Naive thymus-derived CD4-positive, alpha-beta T cell (primary cell): Measurements from ENCODE around the gene KRTAP10-1. TPM values are rescaled to one million over a fixed set of nuclear protein-coding genes. Genes with fewer than 3 reads are reported as not detected.
A peak's percentile ranks its signal among the peaks of the same experiment; 100 is the strongest.

ENCODE experiments used
- ATAC-seq: fragments of 150-1000 bp; cut with Tn5 transposase; 2 replicates; pipeline ENCODE4 v1.10.0; 2021; ENCODE audit warnings: mild to moderate bottlenecking, moderate library complexity
- CTCF ChIA-PET: fragments of 350-600 bp; sonication (Branson Sonifier 250); formaldehyde crosslinking; loops from one replicate; lab custom pipeline; 2021; ENCODE audit warnings: antibody characterized with exemption; lab: Charles Lee
- POLR2A ChIA-PET: fragments of 350-600 bp; sonication (Branson Sonifier 250); formaldehyde crosslinking; loops from one replicate; lab custom pipeline; 2021; ENCODE audit warnings: antibody characterized with exemption, inconsistent platforms; lab: Charles Lee
- DNase-seq, 9 donors: peaks; one replicate each; pipeline versions ENCODE4 v3.0.0 to v3.0.0-alpha.2; 2020 to 2022; ENCODE audit warnings: mixed read lengths in 1 of 9
- H3K27ac ChIP-seq: one replicate; pipeline ENCODE4 v1.7.0; 2013; ENCODE audit warnings: mild to moderate bottlenecking, low read depth, low read length, moderate library complexity
- H3K27me3 ChIP-seq, 2 donors: one replicate each; pipeline ENCODE4 v1.7.0; 2013; ENCODE audit warnings: low read length in 2 of 2, mild to moderate bottlenecking in 2 of 2, moderate library complexity in 2 of 2; ENCODE audit not compliant: control insufficient read depth in 2 of 2, insufficient read depth in 2 of 2
- H3K36me3 ChIP-seq, 3 experiments: 1 replicate in 2 of 3; 2 replicates in 1 of 3; pipeline ENCODE4 v1.7.0; 2013; ENCODE audit warnings: low read length in 3 of 3, mild to moderate bottlenecking in 3 of 3, moderate library complexity in 1 of 3; ENCODE audit not compliant: insufficient read depth in 3 of 3, control insufficient read depth in 2 of 3
- H3K4me1 ChIP-seq, 2 donors: one replicate each; pipeline ENCODE4 v1.7.0; 2013; ENCODE audit warnings: low read length in 2 of 2, mild to moderate bottlenecking in 2 of 2, moderate library complexity in 1 of 2; ENCODE audit not compliant: control insufficient read depth in 2 of 2, insufficient read depth in 2 of 2
- H3K4me3 ChIP-seq: 2 replicates; pipeline ENCODE4 v1.7.0; 2013; ENCODE audit warnings: mild to moderate bottlenecking, low read length
- H3K9me3 ChIP-seq, 3 experiments: 1 replicate in 2 of 3; 2 replicates in 1 of 3; pipeline ENCODE4 v1.7.0; 2013; ENCODE audit warnings: low read length in 3 of 3; ENCODE audit not compliant: control insufficient read depth in 2 of 3
- H3K27ac Mint-ChIP-seq, 9 donors: one replicate each; pipeline ENCODE4 v1.8.0; 2020 to 2022; ENCODE audit warnings: mixed read lengths in 9 of 9, mild to moderate bottlenecking in 8 of 9, moderate library complexity in 5 of 9, inconsistent platforms in 2 of 9
- H3K27me3 Mint-ChIP-seq, 5 donors: one replicate each; pipeline ENCODE4 v1.8.0; 2021 to 2022; ENCODE audit warnings: mixed read lengths in 5 of 5, mild to moderate bottlenecking in 1 of 5
- H3K36me3 Mint-ChIP-seq, 5 donors: one replicate each; pipeline ENCODE4 v1.8.0; 2020 to 2022; ENCODE audit warnings: mixed read lengths in 5 of 5, mild to moderate bottlenecking in 3 of 5, inconsistent platforms in 1 of 5
- H3K4me1 Mint-ChIP-seq, 7 donors: one replicate each; pipeline ENCODE4 v1.8.0; 2020 to 2022; ENCODE audit warnings: mixed read lengths in 7 of 7, mild to moderate bottlenecking in 3 of 7, inconsistent platforms in 1 of 7
- H3K4me3 Mint-ChIP-seq, 10 donors: one replicate each; pipeline ENCODE4 v1.8.0; 2020 to 2022; ENCODE audit warnings: mild to moderate bottlenecking in 10 of 10, mixed read lengths in 10 of 10, moderate library complexity in 6 of 10, inconsistent platforms in 2 of 10
- H3K9me3 Mint-ChIP-seq, 11 donors: one replicate each; pipeline ENCODE4 v1.8.0; 2020 to 2022; ENCODE audit warnings: mixed read lengths in 11 of 11, mild to moderate bottlenecking in 4 of 11, inconsistent platforms in 1 of 11, moderate library complexity in 1 of 11
- intact Hi-C, 2 donors: fragments of 100-400 bp; cut with micrococcal nuclease; formaldehyde crosslinking; loops; one replicate each; pipeline ENCODE4 v1.15.1; 2023
- polyA plus RNA-seq, 2 donors: library from polyadenylated mRNA; unstranded; fragments of 300-500 nt; fragmentation: Illumina TruSeq; gene quantifications; one replicate each; pipeline ENCODE4 v1.2.3, GENCODE V29; 2021
- total RNA-seq, 6 experiments: library from RNA in 5 of 6; stranded (reverse) in 5 of 6; gene quantifications; 1 replicate in 5 of 6; 2 replicates in 1 of 6; pipeline ENCODE4 v1.2.3 and lab custom pipeline; 2021 to 2026

The KRTAP10-1 gene
- total and polyA plus RNA-seq, 7 experiments from 2014 or later, result not detected

- peaks cover 5 to 14% (median 11%) of the 10 kb centered on the region in 3 experiments for H3K9me3 ChIP-seq
- peaks cover 16 to 34% (median 30%) of the 10 kb centered on the region in 7 donors for H3K4me1 Mint-ChIP-seq
- peaks cover 15 to 19% of the 10 kb centered on the region in 2 donors for H3K4me1 ChIP-seq
- no peaks in the 10 kb centered on the region for H3K36me3 ChIP-seq
- intact Hi-C loops, result loop anchor here in 1 of 2 donors (1.0 to 10.0 kb wide), 4 partner anchors 35 to 147 kb away; partner anchors contain the start of genes KRTAP10-12 and KRTAP12-3
- peaks cover 18 to 29% (median 22%) of the 10 kb centered on the region in 5 donors for H3K36me3 Mint-ChIP-seq
- peaks cover 12 to 34% (median 20%) of the 10 kb centered on the region in 11 donors for H3K9me3 Mint-ChIP-seq
- H3K27me3 Mint-ChIP-seq, result peaks cover 0 to 5% (median 0%) of the 10 kb centered on the region in 5 donors
- H3K27ac Mint-ChIP-seq, result peak overlapping the region; percentile 85 to 99 (median 95)
- ChIA-PET CTCF (interaction anchor here (0.6 to 1.4 kb wide), 7 partner anchors 10 to 246 kb away, joined by 3 to 7 read pairs (median 3); no protein-coding TSS in a partner anchor), POLR2A (interaction anchor here (0.6 to 2.6 kb wide), 8 partner anchors 32 to 364 kb away, joined by 3 to 15 read pairs (median 4); partner anchors contain the start of genes KRTAP10-5, KRTAP12-3, KRTAP12-4 and PTTG1IP)
- DNase-seq (peak in 8 of 9 donors; percentile 16 to 73 (median 59)), ATAC-seq (peak; percentile 74)
- H3K4me3 Mint-ChIP-seq, result peak overlapping the region; percentile 75 to 86 (median 83)
- H3K4me3 ChIP-seq, result peak overlapping the region; percentile 50
- H3K27me3 ChIP-seq, result no peaks in the 10 kb centered on the region
- H3K27ac ChIP-seq, result peak overlapping the region; percentile 56
Observed at GRCh38 chr21:44547656-44548331, 7.8 kb upstream of the KRTAP10-1 start.

GRCh38 chr21:44544566-44544965 is 4.6 kb upstream of the KRTAP10-1 start:
- CTCF ChIA-PET, result interaction anchor here (0.7 kb wide), 1 partner anchor 184 kb away, joined by 3 read pairs; no protein-coding TSS in a partner anchor
- peak in 1 of 9 donors; percentile 7 for DNase-seq
- POLR2A ChIA-PET, result no interaction called here
- Histone ChIP-seq H3K4me1 (peaks cover 15 to 19% of the 10 kb centered on the region in 2 donors), H3K27ac (no peak overlapping the region), H3K4me3 (no peak overlapping the region), H3K27me3 (no peaks in the 10 kb centered on the region), H3K9me3 (peaks cover 5 to 14% (median 12%) of the 10 kb centered on the region in 3 experiments), H3K36me3 (no peaks in the 10 kb centered on the region)
- Mint-ChIP-seq H3K4me3 (no peak overlapping the region), H3K4me1 (peaks cover 16 to 30% (median 29%) of the 10 kb centered on the region in 7 donors), H3K36me3 (peaks cover 18 to 28% (median 22%) of the 10 kb centered on the region in 5 donors), H3K27me3 (peaks cover 0 to 6% (median 0%) of the 10 kb centered on the region in 5 donors), H3K27ac (no peak overlapping the region), H3K9me3 (peaks cover 12 to 33% (median 21%) of the 10 kb centered on the region in 11 donors)
- ATAC-seq, result no peak
- intact Hi-C loops, result loop anchor here in 1 of 2 donors (10.0 kb wide), 1 partner anchor 150 kb away; the partner anchor contains the start of gene KRTAP10-12

DNA sequence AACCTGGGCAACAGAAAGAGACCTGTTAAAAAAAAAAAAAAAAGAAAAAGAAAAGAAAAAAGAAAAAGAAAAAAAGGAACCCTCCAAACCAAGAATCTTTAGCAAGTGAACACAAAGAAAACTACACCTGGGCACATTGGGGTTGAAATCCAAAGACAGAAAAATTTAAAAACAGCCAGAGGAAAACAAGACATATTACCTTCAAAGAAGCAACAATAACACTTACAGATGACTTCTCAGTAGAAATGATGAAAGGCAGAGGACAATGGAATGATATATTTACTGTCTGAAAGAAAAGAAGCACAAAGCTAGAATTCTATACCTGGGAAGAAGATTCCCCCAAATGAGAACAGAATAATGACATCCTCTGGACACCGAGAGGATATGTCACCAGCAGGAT is 2.7 kb upstream of the KRTAP10-1 start:
- peaks cover 9 to 27% (median 19%) of the 10 kb centered on the region in 11 donors for H3K9me3 Mint-ChIP-seq
- H3K36me3 Mint-ChIP-seq, result peaks cover 13 to 19% (median 18%) of the 10 kb centered on the region in 5 donors
- H3K27ac Mint-ChIP-seq, result no peak overlapping the region
- POLR2A ChIA-PET, result no interaction called here
- no peak overlapping the region for H3K4me3 Mint-ChIP-seq
- CTCF ChIA-PET, result interaction anchor here (2.7 kb wide), 1 partner anchor 32 kb away, joined by 7 read pairs; no protein-coding TSS in a partner anchor
- Histone ChIP-seq H3K4me3 (no peak overlapping the region), H3K27ac (no peak overlapping the region), H3K9me3 (peaks cover 5 to 14% (median 12%) of the 10 kb centered on the region in 3 experiments), H3K27me3 (no peaks in the 10 kb centered on the region), H3K4me1 (peaks cover 8% of the 10 kb centered on the region in 2 donors), H3K36me3 (no peaks in the 10 kb centered on the region)
- DNase-seq (no peak), ATAC-seq (no peak)
- intact Hi-C loops, result loop anchor here in 1 of 2 donors (10.0 kb wide), 1 partner anchor 152 kb away; the partner anchor contains the start of gene KRTAP10-12
- H3K4me1 Mint-ChIP-seq, result peaks cover 8 to 12% (median 12%) of the 10 kb centered on the region in 7 donors
- peaks cover 0 to 3% (median 0%) of the 10 kb centered on the region in 5 donors for H3K27me3 Mint-ChIP-seq

- H3K27ac Mint-ChIP-seq, result no peak overlapping the region
- peaks cover 0 to 3% (median 0%) of the 10 kb centered on the region in 5 donors for H3K27me3 Mint-ChIP-seq
- Histone ChIP-seq H3K4me3 (no peak overlapping the region), H3K36me3 (no peaks in the 10 kb centered on the region), H3K27me3 (no peaks in the 10 kb centered on the region), H3K27ac (no peak overlapping the region), H3K4me1 (no peaks in the 10 kb centered on the region), H3K9me3 (peaks cover 0 to 6% (median 4%) of the 10 kb centered on the region in 3 experiments)
- peaks cover 0 to 6% (median 0%) of the 10 kb centered on the region in 7 donors for H3K4me1 Mint-ChIP-seq
- POLR2A ChIA-PET, result interaction anchor here (0.6 to 1.1 kb wide), 2 partner anchors 117 to 344 kb away, joined by 3 to 4 read pairs; partner anchors contain the start of gene KRTAP12-3
- DNase-seq, result no peak
- CTCF ChIA-PET, result no interaction called here
- no peak overlapping the region for H3K4me3 Mint-ChIP-seq
- peaks cover 0 to 10% (median 6%) of the 10 kb centered on the region in 11 donors for H3K9me3 Mint-ChIP-seq
- ATAC-seq, result no peak
- intact Hi-C loops, result loop anchor here in 1 of 2 donors (10.0 kb wide), 1 partner anchor 154 kb away; the partner anchor contains the start of gene KRTAP10-12
- H3K36me3 Mint-ChIP-seq, result peaks cover 0 to 8% (median 4%) of the 10 kb centered on the region in 5 donors
Observed at GRCh38 chr21:44540741-44541288, 820 bp upstream of the KRTAP10-1 start.

- H3K9me3 Mint-ChIP-seq, result peaks cover 0 to 4% (median 0%) of the 10 kb centered on the region in 11 donors
Observed at GRCh38 chr21:44539046-44539445, 949 bp downstream of the KRTAP10-1 start.

More at GRCh38 chr21:44539046-44539445, 949 bp downstream of the KRTAP10-1 start:
- Histone ChIP-seq H3K27me3 (no peaks in the 10 kb centered on the region), H3K4me3 (no peak overlapping the region), H3K9me3 (peaks cover 0 to 6% (median 4%) of the 10 kb centered on the region in 3 experiments), H3K4me1 (no peaks in the 10 kb centered on the region), H3K27ac (no peak overlapping the region), H3K36me3 (no peaks in the 10 kb centered on the region)
- Mint-ChIP-seq H3K4me1 (peaks cover 0 to 6% (median 0%) of the 10 kb centered on the region in 7 donors), H3K27ac (no peak overlapping the region), H3K36me3 (peaks cover 0 to 4% (median 0%) of the 10 kb centered on the region in 5 donors), H3K4me3 (no peak overlapping the region), H3K27me3 (peaks cover 0 to 3% (median 0%) of the 10 kb centered on the region in 5 donors)
- intact Hi-C loops, result no loop called here
- ChIA-PET CTCF (no interaction called here), POLR2A (no interaction called here)
- ATAC-seq, result no peak
- peak in 1 of 9 donors; percentile 16 for DNase-seq
